NCI-H2227 treated with DMSO at 0.1 percent for 48 hours (cell line): Measurements from ENCODE around the gene RNU1-2.
"Not testable (repeated sequence)": the region's sequence is repeated elsewhere in the genome, so short reads cannot be mapped to it uniquely, and the experiment has no call there.

Source experiments
- DNase-seq: peaks from one replicate; lab custom pipeline; 2025; lab: John Stamatoyannopoulos, UW

Gene RNU1-2

DNA sequence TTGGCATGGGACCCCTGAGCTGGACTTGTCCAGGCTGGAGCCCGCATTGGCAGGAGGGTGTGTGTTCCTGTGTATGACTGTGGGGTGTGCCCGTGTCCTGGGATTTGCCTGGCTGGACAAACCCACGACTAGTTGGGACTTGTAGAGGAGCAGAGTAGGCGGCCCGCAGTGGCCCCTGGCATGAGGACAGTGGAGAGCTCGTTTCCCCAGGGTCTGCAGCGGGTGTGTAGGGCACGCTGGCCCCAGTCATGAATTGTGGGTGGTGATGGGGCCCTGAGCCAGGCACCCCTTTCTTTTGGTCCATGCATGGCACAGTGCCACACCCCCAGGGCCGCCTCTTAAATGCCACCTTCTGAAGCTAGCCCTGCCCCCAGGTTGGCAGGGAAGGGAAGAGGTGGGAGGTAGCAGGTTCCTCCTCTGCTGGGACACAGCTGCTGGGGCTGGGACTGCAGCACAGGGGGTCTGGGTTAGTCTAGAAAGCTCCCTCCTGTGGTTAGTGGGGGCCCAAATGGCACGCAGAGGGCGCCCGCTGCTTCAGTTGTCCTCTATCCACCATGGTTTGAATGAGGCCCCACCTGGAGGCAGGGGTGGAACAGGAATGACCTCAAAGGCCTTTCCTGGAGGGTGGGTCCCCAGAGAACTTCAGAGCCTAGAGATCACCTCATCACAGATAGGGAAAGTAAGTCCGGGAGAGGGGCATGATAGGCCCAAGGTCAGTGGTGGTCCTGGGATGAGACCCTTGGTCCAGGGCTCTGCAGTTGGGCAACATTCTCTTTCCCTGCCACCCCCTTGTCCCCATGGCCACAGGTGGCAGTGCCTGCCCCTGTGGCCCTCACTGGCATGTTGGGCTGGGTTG, 30.1 kb downstream of the RNU1-2 start:
- no peak for DNase-seq

DNA sequence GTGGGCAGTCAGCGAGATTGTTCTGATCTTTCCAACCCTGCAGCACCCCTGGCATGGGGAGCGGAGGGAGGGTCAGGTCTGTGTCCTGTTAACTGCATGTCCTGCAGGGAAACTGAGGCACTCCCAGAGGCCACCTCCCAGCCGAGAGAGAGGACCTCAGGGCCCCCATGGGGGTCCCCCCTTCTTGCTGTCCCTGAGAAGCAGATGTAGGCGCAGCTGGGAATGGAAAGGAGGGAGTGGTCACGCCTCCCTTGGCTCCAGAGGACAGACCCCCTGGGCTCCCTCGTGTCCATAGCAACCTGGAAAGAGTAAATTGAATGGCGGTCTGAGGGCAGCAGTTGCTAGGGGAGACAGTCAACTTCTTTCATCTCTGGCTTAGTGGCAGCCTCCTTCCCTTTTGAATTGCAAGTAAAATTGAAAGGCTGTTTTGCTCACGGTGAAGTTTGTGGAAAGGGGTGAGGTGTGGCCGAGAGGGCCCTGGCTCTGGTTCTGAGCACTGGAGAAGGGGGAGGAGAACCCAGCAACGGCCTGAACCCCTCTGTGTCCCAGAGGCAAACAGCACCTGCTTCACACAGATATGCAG, 30.8 kb downstream of the RNU1-2 start:
- DNase-seq = peak; percentile 98

DNA sequence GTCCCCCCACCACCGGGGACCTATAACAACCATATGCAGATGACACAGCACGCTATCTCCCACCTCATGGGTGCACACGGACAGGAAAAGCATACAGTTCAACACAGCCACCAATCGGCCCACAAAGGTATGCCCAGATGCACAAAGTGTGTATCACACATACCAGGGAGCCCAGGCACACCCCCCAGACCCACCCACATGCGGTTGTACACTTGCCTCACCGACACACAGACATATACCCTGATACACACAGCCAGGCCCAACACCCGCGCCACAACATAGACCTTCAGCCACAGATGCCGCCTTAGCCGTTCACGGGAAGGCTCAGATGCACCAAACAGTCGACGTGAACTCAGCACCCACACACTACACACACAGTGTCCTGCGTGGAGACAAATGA, 31.5 kb downstream of the RNU1-2 start:
- DNase-seq = no peak

DNA sequence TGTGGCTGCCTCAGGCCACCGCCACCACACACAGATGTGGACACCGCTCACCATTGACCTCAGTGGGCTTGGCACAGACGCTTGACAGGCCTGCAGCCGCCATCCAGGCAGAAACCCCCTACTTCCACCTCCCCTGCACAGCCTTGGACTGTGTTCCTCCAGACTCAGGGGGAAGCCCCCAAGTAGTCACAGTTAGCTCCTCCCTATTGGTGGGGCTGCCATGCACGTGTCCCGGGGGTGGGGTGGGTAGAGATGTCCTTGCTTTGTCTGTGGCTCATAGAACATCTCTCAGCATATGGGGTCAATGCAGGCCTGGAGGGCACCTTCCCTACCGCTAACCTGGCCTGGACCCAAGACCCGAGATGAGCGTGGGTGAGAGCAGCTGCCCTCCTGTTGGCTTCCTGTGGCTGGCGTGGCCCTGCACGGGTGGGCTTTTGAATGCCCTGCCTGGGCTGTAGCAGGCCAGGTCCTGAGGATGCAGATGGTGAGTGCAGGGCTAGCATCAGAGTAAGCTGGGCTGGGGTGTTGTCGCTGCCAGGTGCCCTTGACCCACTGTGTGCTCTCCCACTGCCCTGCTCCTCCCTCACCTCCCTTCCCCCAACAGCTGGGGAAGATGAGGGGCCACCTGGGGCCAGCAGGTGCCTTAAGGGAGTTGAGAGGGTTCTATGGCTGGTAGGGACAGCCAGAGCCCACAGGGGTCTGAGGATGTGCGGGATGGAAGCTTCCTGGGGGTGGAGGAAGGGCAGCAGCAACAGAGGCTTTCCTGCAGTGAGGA, 32.1 kb downstream of the RNU1-2 start:
- DNase-seq = no peak

DNA sequence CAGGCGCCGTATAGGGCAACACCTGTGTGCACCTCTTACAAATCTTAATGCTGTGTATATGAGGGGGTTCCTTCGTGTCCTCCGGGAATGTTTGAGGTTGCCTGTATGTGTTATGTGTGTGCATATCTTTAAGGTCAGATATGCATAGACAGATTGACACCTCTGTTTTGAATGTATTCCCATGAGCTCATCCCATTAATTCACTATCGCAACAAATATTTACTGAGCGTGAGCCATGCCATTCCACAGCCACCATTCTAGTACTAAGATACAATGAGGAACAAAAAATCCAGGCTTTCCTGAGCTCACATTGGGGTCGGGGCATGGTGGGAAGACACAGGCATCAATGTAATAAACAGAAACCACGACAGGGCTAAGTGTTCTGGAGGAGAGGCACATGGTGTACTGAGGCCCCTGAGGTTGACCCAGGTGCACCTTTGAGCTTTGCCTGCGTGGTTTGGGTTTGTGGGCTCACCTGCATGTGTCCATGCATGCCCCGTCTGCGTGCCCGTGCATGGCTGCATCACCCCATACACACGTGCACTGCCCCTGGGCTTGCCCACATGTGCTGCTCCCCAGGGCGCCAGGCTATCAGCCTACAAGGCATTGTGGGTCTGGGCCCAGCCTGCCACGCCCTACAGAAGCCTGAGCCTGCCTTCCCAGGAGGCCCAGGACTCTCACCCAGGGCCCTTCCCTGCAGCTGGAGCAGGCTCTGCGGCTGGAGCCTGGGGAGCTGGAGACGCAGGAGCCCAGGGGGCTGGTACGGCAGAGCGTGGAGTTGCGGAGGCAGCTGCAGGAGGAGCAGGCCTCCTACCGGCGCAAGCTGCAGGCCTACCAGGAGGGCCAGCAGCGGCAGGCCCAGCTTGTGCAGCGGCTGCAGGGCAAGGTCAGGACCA, 33.6 kb downstream of the RNU1-2 start:
- DNase-seq = not testable (repeated sequence)

DNA sequence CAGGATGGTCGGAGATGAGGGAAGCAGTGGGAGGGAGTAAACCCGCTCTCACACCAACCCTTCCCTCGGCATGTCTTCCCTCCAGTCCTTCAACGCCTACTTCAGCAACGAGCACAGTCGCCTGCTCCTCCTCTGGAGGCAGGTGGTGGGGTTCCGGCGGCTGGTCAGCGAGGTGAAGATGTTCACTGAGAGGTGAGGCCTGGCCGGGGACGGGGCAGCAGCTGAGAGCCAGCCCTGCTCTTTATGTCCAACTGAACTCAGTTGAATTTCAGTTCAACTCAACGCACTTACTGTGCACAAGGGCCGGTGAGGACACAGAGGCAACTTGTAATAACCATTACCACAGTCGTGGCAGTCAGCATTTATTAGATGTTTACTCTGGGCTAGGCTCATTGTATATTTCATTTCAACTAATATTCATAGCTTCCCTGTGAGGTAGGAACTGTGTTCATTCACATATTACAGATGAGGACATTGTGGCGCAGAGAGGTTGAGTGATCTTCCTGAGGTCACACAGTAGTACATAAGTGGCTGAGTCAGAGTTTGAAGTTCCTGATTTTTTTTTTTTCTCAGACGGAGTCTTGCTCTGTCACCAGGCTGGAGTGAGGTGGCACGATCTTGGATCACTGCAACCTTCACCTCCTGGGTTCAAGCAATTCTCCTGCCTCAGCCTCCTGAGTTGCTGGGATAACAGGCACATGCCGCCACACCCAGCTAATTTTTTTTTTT, 35.6 kb downstream of the RNU1-2 start:
- not testable (repeated sequence) for DNase-seq

DNA sequence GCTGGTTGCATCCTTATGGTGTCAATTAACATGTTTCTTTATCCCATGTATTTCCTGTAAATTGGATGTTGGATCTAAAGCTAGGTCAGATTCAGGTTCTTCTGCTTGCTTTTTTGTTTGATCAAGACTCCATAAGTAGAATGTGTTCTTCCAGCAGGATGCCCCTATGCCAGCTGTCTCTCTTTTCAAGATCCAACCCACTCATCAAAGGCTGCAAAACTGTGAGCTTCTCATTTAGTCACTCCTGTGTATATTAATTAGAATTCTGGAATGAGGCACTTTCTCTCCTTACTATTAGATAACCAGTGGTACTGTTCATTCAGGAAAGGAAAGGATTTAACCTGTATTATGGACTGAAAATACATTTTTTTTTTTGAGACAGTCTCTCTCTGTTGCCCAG, 38.2 kb downstream of the RNU1-2 start:
- not testable (repeated sequence) for DNase-seq

DNA sequence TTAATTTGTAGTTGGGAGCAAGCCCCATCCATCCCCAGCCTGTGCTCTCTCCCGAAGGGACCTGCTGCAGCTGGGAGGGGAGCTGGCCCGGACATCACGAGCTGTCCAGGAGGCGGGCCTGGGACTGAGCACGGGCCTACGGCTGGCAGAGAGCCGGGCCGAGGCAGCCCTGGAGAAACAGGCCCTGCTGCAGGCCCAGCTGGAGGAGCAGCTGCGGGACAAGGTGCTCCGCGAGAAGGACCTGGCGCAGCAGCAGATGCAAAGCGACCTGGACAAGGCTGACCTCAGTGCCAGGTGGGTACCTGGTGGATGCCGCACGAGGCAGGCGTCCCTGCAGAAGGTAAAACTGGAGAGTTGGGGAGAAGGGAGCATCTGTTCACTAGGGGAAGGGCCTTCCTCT, 40.8 kb downstream of the RNU1-2 start:
- not testable (repeated sequence) for DNase-seq

DNA sequence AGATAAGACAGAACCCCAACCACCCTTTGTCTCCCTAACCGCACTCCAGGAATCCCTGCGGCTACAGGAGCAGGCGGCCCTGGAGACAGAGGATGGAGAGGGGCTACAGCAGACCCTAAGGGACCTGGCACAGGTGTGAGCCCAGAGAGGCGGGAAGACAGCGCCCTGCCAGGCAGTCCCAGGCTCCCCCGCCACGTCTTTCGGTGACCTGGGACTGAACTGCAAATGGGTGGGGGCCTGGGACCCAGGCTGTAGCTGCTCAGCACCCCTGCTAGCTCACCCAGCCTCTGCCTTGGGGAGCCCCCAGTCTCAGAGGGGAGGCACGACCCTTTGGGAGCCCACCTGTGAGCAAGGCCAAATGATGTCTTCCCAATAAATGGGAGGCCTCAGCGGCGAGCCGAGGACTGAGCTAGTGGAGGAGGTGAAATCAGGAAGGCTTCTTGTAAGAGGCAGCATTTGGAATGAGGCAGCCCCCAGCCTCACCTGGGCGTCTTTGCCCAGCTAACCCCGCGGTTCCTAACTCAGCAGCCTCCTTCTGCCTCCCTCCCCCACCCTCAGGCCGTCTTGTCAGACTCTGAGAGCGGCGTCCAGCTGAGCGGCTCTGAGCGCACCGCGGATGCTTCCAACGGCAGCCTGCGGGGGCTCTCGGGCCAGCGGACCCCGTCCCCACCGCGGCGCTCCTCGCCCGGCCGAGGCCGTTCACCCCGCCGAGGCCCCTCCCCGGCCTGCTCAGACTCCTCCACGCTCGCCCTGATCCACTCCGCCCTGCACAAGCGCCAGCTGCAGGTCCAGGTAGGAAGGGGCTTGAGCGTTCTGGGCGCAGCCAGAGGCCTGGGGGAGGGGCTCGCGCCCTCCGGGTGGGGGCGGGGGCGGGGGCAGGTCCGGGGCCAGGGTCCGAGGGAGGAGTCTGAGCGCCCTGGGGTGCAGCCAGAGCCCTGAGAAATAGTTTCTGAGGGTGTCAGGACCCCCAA, 42.9 kb downstream of the RNU1-2 start:
- no peak for DNase-seq

DNA sequence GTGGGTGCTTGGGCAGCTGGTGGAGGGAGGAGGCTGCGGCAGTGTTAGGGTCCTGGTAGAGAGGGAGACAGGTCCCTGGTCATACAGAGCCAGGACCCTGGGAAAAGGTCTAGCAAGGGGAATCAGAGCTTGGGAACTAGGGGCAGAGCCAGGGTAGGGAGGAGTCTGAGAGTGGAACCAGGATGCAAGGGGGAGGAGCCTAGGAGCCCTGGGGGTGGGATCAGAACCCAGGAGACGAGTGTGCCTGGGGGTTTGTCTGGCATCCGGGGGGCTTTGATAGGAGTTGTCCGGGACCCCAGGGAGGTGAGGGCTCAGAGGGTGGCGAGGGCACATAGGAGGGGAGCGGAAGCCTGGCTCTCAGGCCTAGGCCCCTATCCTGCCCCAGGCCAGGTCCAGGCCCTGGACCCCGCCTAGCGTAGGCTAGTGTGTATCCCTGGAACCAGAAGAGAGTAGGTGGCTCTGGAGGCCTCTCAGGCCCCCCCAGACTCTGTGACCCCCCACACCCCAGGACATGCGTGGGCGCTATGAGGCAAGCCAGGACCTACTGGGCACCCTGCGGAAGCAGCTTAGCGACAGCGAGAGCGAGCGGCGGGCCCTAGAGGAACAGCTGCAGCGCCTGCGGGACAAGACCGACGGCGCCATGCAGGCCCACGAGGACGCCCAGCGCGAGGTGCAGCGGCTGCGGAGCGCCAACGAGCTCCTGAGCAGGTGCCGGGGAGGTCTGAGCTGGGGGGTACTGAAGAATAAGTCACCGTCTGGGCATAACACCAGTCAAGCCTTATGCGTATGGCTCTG, 43.8 kb downstream of the RNU1-2 start:
- DNase-seq = not testable (repeated sequence)

DNA sequence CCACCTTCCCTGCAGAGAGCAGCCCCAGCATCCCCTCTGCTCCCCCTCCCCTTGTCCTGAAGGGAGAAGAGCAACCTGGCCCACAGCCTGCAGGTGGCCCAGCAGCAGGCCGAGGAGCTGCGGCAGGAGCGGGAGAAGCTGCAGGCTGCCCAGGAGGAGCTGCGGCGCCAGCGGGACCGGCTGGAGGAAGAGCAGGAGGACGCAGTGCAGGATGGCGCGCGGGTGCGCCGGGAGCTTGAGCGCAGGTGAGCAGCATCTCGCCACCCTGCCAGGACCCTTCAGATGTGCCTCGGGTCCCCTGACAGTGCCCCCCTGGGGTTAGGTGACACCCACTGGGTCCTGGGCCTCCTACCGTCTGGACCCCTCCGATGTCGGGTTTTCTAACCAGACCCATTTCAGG, 48.3 kb downstream of the RNU1-2 start:
- DNase-seq = no peak

DNA sequence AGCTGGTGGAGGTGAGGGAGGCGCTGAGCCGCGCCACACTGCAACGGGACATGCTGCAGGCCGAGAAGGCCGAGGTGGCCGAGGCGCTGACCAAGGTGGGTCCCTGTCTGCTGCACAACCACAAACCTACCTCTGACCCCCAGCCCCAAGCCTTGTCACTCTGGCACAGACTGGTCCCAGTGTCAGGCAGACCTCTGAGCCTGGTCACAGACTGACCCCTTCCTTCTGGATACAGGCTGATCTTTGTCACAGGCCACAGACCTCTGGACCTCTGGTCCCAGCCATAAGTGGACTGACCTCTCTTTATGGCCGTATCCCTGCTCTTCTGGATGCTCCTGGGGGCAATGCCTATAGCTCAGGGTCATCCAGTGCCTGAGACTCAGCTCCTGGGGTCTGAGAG, 49.7 kb downstream of the RNU1-2 start:
- not testable (repeated sequence) for DNase-seq
